ENCODE results near the gene KERA. TPM values are rescaled to one million over a fixed set of nuclear protein-coding genes. Genes with fewer than 3 reads are reported as not detected.

KERA gene
- total RNA-seq, 1 donor from 2014 or later = not detected

DNA sequence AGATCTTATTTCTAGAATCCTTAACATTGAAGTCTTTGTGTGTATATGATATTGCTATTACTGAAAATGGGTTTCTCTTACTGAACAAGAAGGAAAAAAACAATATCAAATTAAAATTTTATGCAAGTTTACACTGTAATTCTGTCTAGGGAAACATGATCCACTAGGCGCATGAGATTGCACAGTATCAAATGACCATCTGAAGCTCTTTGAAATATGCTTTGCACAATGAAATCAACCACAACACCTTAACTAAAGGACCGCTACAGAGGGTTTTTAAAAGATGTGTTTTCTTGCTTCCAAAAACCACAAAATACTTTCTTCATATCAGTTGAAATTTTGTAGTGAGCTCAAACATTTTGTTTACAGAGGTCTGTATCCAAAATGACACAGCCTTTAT, 15.1 kb upstream of the KERA start:
- intact Hi-C loops (cut with DNase I) = no loop called here
- Histone ChIP-seq H3K4me1 (no peaks in the 10 kb centered on the region), H3K4me3 (no peak overlapping the region), H3K36me3 (no peaks in the 10 kb centered on the region), H3K9me3 (no peaks in the 10 kb centered on the region), H3K27me3 (no peaks in the 10 kb centered on the region), H3K27ac (no peak overlapping the region)
- TF ChIP-seq CTCF (IDR thresholded peaks at IDR 0.05) = no peak
- DNase-seq (ENCODE audit: low spot score in 2 of 2) = no peak

DNA sequence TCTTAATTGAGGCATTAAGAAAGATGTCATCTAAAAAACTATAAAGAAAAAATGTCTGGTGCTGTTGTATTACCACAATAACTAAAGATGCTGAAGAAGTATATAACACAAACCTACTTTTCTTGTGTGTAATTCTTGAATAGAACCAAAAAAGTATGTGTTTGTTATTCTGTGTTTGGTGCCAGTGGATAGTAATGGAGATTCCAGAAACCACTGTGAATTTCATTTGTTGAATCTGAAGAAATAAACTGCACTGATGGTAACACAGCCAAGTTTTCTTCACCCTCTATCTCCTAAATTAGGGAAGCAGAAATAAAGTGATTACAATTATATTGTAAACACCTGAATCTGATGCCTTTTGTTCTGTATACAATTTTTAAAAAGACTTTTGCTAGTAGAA, 13.1 kb upstream of the KERA start:
- DNase-seq (ENCODE audit: low spot score in 2 of 2) = no peak
- Histone ChIP-seq H3K36me3 (no peaks in the 10 kb centered on the region), H3K9me3 (no peaks in the 10 kb centered on the region), H3K4me1 (no peaks in the 10 kb centered on the region), H3K27me3 (no peaks in the 10 kb centered on the region), H3K4me3 (no peak overlapping the region), H3K27ac (no peak overlapping the region)
- intact Hi-C loops (cut with DNase I) = no loop called here
- no peak for TF ChIP-seq CTCF (IDR thresholded peaks at IDR 0.05)

DNA sequence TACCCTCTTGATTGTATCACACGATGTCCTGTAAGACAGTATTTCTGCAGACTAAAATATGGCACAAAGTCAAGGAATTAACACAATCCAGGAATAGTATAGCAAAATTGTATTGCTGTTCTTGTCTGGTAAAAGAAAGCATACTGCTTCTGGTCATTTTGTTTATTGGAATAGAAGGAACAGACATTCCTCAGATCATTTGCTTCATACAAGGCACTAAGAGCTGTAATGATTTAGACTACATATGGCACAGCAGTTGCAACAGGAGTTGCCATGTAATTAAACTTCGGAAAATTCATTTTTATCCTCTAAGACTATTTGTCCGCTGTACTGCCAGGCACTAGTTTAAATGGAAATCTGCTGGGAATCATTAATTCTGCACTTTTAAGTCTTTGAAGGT, 7.6 kb upstream of the KERA start:
- no peak overlapping the region for H3K27ac ChIP-seq
- no peaks in the 10 kb centered on the region for H3K4me1 ChIP-seq
- no peak overlapping the region for H3K4me3 ChIP-seq
- no peak for TF ChIP-seq CTCF (IDR thresholded peaks at IDR 0.05)
- H3K27me3 ChIP-seq = no peaks in the 10 kb centered on the region
- DNase-seq (ENCODE audit: low spot score in 2 of 2) = no peak
- no peaks in the 10 kb centered on the region for H3K36me3 ChIP-seq
- no peaks in the 10 kb centered on the region for H3K9me3 ChIP-seq
- intact Hi-C loops (cut with DNase I) = no loop called here

- Histone ChIP-seq H3K36me3 (no peaks in the 10 kb centered on the region), H3K27ac (no peak overlapping the region), H3K27me3 (no peaks in the 10 kb centered on the region), H3K4me1 (no peaks in the 10 kb centered on the region), H3K9me3 (no peaks in the 10 kb centered on the region), H3K4me3 (no peak overlapping the region)
- intact Hi-C loops (cut with DNase I) = no loop called here
- DNase-seq (ENCODE audit: low spot score in 2 of 2) = no peak
- TF ChIP-seq CTCF (IDR thresholded peaks at IDR 0.05) = no peak
Observed at GRCh38 chr12:91064640-91065039, 6.8 kb upstream of the KERA start.

DNA sequence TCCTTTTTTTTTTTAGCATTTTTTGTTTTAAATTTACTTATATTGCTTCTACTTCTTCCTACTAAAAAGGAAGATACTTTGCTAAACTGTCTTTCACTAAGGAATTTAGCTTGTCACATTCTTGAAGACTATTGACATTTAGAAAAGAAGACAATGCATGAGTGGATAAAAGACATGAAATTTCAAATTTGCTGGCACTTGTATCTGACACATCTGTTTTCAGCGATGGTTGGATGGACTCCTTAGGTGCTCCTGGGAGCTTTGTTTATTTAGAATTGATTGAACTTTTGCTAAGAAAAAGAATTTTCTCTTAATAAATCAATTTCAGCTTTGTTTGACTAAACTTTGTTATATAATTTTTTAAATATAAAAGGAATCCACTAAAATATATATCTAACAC, 3.3 kb upstream of the KERA start:
- intact Hi-C loops (cut with DNase I) = no loop called here
- Histone ChIP-seq H3K27ac (no peak overlapping the region), H3K36me3 (no peaks in the 10 kb centered on the region), H3K4me3 (no peak overlapping the region), H3K9me3 (no peaks in the 10 kb centered on the region), H3K4me1 (no peaks in the 10 kb centered on the region), H3K27me3 (no peaks in the 10 kb centered on the region)
- no peak for DNase-seq (ENCODE audit: low spot score in 2 of 2)
- TF ChIP-seq CTCF (IDR thresholded peaks at IDR 0.05) = no peak

- TF ChIP-seq CTCF (IDR thresholded peaks at IDR 0.05) = no peak
- Histone ChIP-seq H3K4me1 (no peaks in the 10 kb centered on the region), H3K9me3 (no peaks in the 10 kb centered on the region), H3K4me3 (no peak overlapping the region), H3K27me3 (no peaks in the 10 kb centered on the region), H3K27ac (no peak overlapping the region), H3K36me3 (no peaks in the 10 kb centered on the region)
- no peak for DNase-seq (ENCODE audit: low spot score in 2 of 2)
- intact Hi-C loops (cut with DNase I) = no loop called here
Observed at GRCh38 chr12:91059211-91059610, 1.4 kb upstream of the KERA start.
